ENCODE measurements around the gene FIBCD1. TPM values are rescaled to one million over a fixed set of nuclear protein-coding genes. Genes with fewer than 3 reads are reported as not detected.

The FIBCD1 gene
- total and polyA plus RNA-seq, 8 donors, result 0.64 to 11.4 (median 1.6) TPM

GRCh38 chr9:130893341-130894101, 45.5 kb downstream of the FIBCD1 start:
- H3K4me3 ChIP-seq, result no peak overlapping the region
- ATAC-seq, result peak; percentile 73
- intact Hi-C loops (cut with DNase I), result no loop called here

GRCh38 chr9:130892477-130893304, 46.4 kb downstream of the FIBCD1 start:
- DNase-seq (no peak), ATAC-seq (no peak)
- H3K27me3 ChIP-seq, result peaks cover 0 to 19% of the 10 kb centered on the region in 2 donors
- peak overlapping the region in 1 of 2 donors; percentile 60 for H3K27ac ChIP-seq
- TF ChIP-seq, protein P1, sequence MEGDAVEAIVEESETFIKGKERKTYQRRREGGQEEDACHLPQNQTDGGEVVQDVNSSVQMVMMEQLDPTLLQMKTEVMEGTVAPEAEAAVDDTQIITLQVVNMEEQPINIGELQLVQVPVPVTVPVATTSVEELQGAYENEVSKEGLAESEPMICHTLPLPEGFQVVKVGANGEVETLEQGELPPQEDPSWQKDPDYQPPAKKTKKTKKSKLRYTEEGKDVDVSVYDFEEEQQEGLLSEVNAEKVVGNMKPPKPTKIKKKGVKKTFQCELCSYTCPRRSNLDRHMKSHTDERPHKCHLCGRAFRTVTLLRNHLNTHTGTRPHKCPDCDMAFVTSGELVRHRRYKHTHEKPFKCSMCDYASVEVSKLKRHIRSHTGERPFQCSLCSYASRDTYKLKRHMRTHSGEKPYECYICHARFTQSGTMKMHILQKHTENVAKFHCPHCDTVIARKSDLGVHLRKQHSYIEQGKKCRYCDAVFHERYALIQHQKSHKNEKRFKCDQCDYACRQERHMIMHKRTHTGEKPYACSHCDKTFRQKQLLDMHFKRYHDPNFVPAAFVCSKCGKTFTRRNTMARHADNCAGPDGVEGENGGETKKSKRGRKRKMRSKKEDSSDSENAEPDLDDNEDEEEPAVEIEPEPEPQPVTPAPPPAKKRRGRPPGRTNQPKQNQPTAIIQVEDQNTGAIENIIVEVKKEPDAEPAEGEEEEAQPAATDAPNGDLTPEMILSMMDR (IDR thresholded peaks at IDR 0.05), result no peak
- no peaks in the 10 kb centered on the region for H3K9me3 ChIP-seq
- H3K4me3 ChIP-seq, result no peak overlapping the region
- intact Hi-C loops (cut with DNase I), result no loop called here
- peaks cover 0 to 46% of the 10 kb centered on the region in 2 donors for H3K36me3 ChIP-seq
- H3K4me1 ChIP-seq, result peaks cover 0 to 6% of the 10 kb centered on the region in 2 donors

More at GRCh38 chr9:130893341-130894101, 45.5 kb downstream of the FIBCD1 start:
- peaks cover 0 to 6% of the 10 kb centered on the region in 2 donors for H3K4me1 ChIP-seq
- H3K27me3 ChIP-seq, result peaks cover 0 to 27% of the 10 kb centered on the region in 2 donors
- TF ChIP-seq, protein P1 (IDR thresholded peaks at IDR 0.05), result peak in 1 of 2 donors; percentile 48
- H3K9me3 ChIP-seq, result no peaks in the 10 kb centered on the region
- peak overlapping the region in 1 of 2 donors; percentile 60 for H3K27ac ChIP-seq
- peak; percentile 34 to 90 (median 58) for DNase-seq
- H3K36me3 ChIP-seq, result peaks cover 0 to 38% of the 10 kb centered on the region in 2 donors

- peaks cover 0 to 11% of the 10 kb centered on the region in 2 donors for H3K27me3 ChIP-seq
- ATAC-seq, result no peak
- peaks cover 0 to 54% of the 10 kb centered on the region in 2 donors for H3K36me3 ChIP-seq
- intact Hi-C loops (cut with DNase I), result no loop called here
- TF ChIP-seq, protein P1 (IDR thresholded peaks at IDR 0.05), result no peak
- H3K4me1 ChIP-seq, result peaks cover 0 to 6% of the 10 kb centered on the region in 2 donors
- H3K9me3 ChIP-seq, result no peaks in the 10 kb centered on the region
- DNase-seq, result peak in 1 of 4 donors; percentile 49
- no peak overlapping the region for H3K27ac ChIP-seq
- no peak overlapping the region for H3K4me3 ChIP-seq
These were observed 47.2 kb downstream of the FIBCD1 start for GRCh38 chr9:130891688-130892476.

GRCh38 chr9:130890870-130891687, 48.0 kb downstream of the FIBCD1 start:
- TF ChIP-seq, protein P1 (IDR thresholded peaks at IDR 0.05), result no peak
- no peak overlapping the region for H3K27ac ChIP-seq
- peaks cover 0 to 62% of the 10 kb centered on the region in 2 donors for H3K36me3 ChIP-seq
- ATAC-seq (no peak), DNase-seq (peak in 1 of 4 donors; percentile 48)
- no peak overlapping the region for H3K4me3 ChIP-seq
- intact Hi-C loops (cut with DNase I), result no loop called here
- H3K27me3 ChIP-seq, result peaks cover 0 to 3% of the 10 kb centered on the region in 2 donors
- no peaks in the 10 kb centered on the region for H3K9me3 ChIP-seq
- peaks cover 0 to 6% of the 10 kb centered on the region in 2 donors for H3K4me1 ChIP-seq
